ENCODE results near the gene AKR1B15. TPM values are rescaled to one million over a fixed set of nuclear protein-coding genes. Genes with fewer than 3 reads are reported as not detected.
"Not testable (repeated sequence)": the region's sequence is repeated elsewhere in the genome, so short reads cannot be mapped to it uniquely, and the experiment has no call there.

Gene AKR1B15
- total and polyA plus RNA-seq, 2 donors = 0.24 to 2.0 TPM

DNA sequence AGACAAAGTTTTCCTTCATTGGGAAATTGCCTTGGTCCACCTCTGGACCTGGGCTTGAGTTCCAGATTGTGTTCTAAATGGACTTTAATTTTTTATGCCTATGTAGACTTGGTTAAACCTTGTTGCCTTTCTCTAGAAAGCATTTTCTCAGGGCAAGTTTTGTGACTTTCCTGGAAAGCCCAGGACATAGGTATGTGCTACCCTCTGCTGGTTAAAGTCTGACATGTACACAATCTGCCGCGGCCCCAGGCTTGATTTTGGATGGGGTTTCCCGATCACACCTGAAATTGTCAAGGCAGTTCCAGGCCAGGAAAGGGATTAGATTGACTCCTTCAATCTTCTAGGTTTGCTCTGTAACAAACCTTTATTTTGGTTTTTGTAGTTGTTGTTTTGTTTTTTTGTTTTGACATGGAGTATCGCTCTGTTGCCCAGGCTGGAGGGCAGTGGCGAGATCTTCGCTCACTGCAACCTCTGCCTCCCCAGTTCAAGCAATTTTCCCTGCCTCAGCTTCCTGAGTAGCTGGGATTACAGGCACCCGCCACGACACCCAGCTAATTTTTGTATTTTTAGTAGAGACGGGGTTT lies 35.6 kb upstream of the AKR1B15 start:
- DNase-seq (ENCODE audit: low read depth in 6 of 9, low spot score in 9 of 9) = peak in 4 of 9 donors; percentile 5 to 31 (median 10)
- no peaks in the 10 kb centered on the region for H3K27me3 ChIP-seq (ENCODE audit: control insufficient read depth in 2 of 2, insufficient read depth in 1 of 2, low read length in 1 of 2)
- no peaks in the 10 kb centered on the region for H3K4me1 ChIP-seq (ENCODE audit: control insufficient read depth in 2 of 2, insufficient read depth in 2 of 2, low read length in 2 of 2)
- H3K36me3 ChIP-seq (ENCODE audit: control insufficient read depth in 2 of 2, insufficient read depth in 2 of 2, low read length in 1 of 2) = no peaks in the 10 kb centered on the region
- 51% methylated on average over 9 of the region's 9 CpGs for WGBS
- no peak overlapping the region for H3K4me3 ChIP-seq (ENCODE audit: low read length in 2 of 2)
- H3K27ac ChIP-seq (ENCODE audit: low read depth in 1 of 2, low read length in 1 of 2) = no peak overlapping the region
- no peaks in the 10 kb centered on the region for H3K9me3 ChIP-seq (ENCODE audit: control insufficient read depth in 2 of 2, insufficient read depth in 1 of 2, low read length in 1 of 2)

DNA sequence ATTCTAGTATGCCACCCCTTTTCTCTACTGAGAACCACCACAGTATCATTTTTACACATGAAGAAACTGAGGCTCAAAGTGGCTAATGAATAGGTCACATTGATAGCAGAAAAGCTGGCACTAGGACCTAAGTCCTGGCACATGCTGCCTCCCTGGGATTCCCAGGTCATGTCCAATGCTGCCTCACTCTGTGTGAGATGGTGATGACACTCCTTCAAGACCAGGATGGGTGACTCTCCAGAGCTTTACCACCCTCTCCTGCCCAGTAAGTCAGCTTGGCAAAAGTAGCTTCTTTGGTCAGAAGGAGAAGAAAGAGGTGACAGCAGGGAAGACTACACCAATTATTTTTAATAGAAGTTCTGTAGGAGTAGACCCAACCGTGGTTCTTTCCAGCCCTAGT lies 34.8 kb upstream of the AKR1B15 start:
- no peaks in the 10 kb centered on the region for H3K36me3 ChIP-seq (ENCODE audit: control insufficient read depth in 2 of 2, insufficient read depth in 2 of 2, low read length in 1 of 2)
- no peak for DNase-seq (ENCODE audit: low read depth in 6 of 9, low spot score in 9 of 9)
- H3K4me3 ChIP-seq (ENCODE audit: low read length in 2 of 2) = no peak overlapping the region
- no peaks in the 10 kb centered on the region for H3K4me1 ChIP-seq (ENCODE audit: control insufficient read depth in 2 of 2, insufficient read depth in 2 of 2, low read length in 2 of 2)
- H3K9me3 ChIP-seq (ENCODE audit: control insufficient read depth in 2 of 2, insufficient read depth in 1 of 2, low read length in 1 of 2) = no peaks in the 10 kb centered on the region
- 48% methylated on average over 1 of the region's 1 CpG for WGBS
- no peaks in the 10 kb centered on the region for H3K27me3 ChIP-seq (ENCODE audit: control insufficient read depth in 2 of 2, insufficient read depth in 1 of 2, low read length in 1 of 2)
- H3K27ac ChIP-seq (ENCODE audit: low read depth in 1 of 2, low read length in 1 of 2) = no peak overlapping the region

DNA sequence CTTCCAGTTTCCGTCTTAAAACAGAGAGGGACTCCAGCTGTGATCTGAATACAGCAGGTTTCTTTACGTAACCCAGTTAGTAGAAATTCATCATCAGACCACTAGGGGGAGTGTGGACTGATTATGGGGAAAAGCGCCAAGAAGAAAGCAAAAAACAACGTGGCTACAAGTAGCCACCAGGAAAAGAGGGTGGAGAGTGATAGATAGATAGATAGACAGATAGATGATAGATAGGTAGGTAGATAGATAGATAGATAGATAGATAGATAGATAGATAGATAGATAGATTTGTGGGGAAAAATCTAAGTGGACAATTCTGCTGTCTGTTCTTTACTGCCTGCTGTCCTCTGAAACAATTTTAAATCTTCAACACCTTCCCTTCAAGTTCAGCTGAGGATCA lies 34.2 kb upstream of the AKR1B15 start:
- 4% methylated on average over 4 of the region's 4 CpGs for WGBS
- DNase-seq (ENCODE audit: low read depth in 6 of 9, low spot score in 9 of 9) = peak in 8 of 9 donors; percentile 31 to 75 (median 46)

DNA sequence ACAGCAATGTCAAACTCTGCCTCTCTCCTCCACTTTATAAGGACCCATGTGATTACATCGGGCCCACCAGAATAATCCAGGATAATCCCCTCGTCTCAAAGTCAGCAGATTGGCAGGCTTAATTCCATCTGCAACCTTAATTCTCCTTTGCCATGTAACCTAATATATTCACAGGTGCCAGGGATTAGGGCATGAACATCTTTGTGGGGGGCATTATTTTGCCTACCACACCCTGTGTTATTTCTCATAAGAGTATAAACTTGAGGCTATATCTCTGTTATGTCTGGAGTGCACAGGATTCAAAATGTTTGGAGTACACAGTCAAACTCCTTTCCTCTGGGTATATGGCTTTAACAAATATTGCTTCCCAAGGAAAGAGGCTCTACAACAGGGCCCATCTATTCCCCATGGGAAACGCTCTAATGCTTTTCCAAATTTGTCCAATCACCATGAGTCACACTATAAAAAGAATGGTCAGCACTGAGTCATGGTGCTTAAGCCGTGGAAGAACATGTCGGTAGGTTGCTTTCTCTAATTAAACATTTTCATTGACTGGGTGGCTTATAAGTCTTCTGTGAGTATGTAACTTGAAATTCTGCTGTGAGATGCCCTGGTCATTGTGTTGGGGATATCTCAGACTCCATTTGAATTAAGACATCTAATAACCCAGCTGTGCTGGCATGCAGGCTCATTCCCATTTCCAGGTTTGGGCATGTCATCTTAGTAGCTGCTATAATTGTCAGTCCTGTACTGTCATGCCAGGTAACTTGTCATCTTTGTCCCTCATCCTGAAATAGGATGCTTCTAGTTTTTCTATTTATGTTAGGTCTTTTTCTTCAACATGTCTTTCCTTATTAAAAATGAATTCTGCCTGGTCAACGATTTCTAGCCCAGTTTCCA lies 33.1 kb upstream of the AKR1B15 start:
- Histone ChIP-seq H3K4me1 (ENCODE audit: control insufficient read depth in 2 of 2, insufficient read depth in 2 of 2, low read length in 2 of 2) (no peaks in the 10 kb centered on the region), H3K36me3 (ENCODE audit: control insufficient read depth in 2 of 2, insufficient read depth in 2 of 2, low read length in 1 of 2) (no peaks in the 10 kb centered on the region), H3K27ac (ENCODE audit: low read depth in 1 of 2, low read length in 1 of 2) (no peak overlapping the region), H3K9me3 (ENCODE audit: control insufficient read depth in 2 of 2, insufficient read depth in 1 of 2, low read length in 1 of 2) (no peaks in the 10 kb centered on the region), H3K27me3 (ENCODE audit: control insufficient read depth in 2 of 2, insufficient read depth in 1 of 2, low read length in 1 of 2) (no peaks in the 10 kb centered on the region), H3K4me3 (ENCODE audit: low read length in 2 of 2) (no peak overlapping the region)
- 93% methylated on average over 6 of the region's 6 CpGs for WGBS
- DNase-seq (ENCODE audit: low read depth in 6 of 9, low spot score in 9 of 9) = no peak

More for the DNA sequence above, 34.2 kb upstream of the AKR1B15 start:
- Histone ChIP-seq H3K4me1 (ENCODE audit: control insufficient read depth in 2 of 2, insufficient read depth in 2 of 2, low read length in 2 of 2) (no peaks in the 10 kb centered on the region), H3K9me3 (ENCODE audit: control insufficient read depth in 2 of 2, insufficient read depth in 1 of 2, low read length in 1 of 2) (no peaks in the 10 kb centered on the region), H3K36me3 (ENCODE audit: control insufficient read depth in 2 of 2, insufficient read depth in 2 of 2, low read length in 1 of 2) (no peaks in the 10 kb centered on the region), H3K27ac (ENCODE audit: low read depth in 1 of 2, low read length in 1 of 2) (no peak overlapping the region), H3K27me3 (ENCODE audit: control insufficient read depth in 2 of 2, insufficient read depth in 1 of 2, low read length in 1 of 2) (no peaks in the 10 kb centered on the region), H3K4me3 (ENCODE audit: low read length in 2 of 2) (no peak overlapping the region)

DNA sequence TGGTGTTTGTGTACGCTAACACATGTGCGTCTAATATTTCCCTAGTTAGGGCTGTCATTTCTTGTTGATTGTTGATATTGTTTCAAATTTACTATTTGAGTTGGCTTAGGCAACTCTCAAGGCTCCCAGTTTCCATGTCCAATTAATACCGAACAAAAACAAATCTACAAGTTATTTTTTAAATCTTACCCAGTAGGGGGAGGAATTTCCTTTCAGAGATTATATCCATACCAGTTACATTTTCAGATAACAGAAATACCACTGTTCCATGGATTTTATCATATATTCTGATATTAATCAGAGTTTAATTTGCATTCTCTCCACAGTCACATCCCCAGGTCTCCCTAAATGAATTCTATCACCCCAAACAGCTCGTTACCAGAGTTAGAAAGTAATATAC lies 28.8 kb upstream of the AKR1B15 start:
- Histone ChIP-seq H3K27ac (ENCODE audit: low read depth in 1 of 2, low read length in 1 of 2) (no peak overlapping the region), H3K36me3 (ENCODE audit: control insufficient read depth in 2 of 2, insufficient read depth in 2 of 2, low read length in 1 of 2) (no peaks in the 10 kb centered on the region), H3K4me3 (ENCODE audit: low read length in 2 of 2) (no peak overlapping the region), H3K27me3 (ENCODE audit: control insufficient read depth in 2 of 2, insufficient read depth in 1 of 2, low read length in 1 of 2) (no peaks in the 10 kb centered on the region), H3K4me1 (ENCODE audit: control insufficient read depth in 2 of 2, insufficient read depth in 2 of 2, low read length in 2 of 2) (no peaks in the 10 kb centered on the region), H3K9me3 (ENCODE audit: control insufficient read depth in 2 of 2, insufficient read depth in 1 of 2, low read length in 1 of 2) (no peaks in the 10 kb centered on the region)
- DNase-seq (ENCODE audit: low read depth in 6 of 9, low spot score in 9 of 9) = no peak
- WGBS = 90% methylated on average over 4 of the region's 4 CpGs

DNA sequence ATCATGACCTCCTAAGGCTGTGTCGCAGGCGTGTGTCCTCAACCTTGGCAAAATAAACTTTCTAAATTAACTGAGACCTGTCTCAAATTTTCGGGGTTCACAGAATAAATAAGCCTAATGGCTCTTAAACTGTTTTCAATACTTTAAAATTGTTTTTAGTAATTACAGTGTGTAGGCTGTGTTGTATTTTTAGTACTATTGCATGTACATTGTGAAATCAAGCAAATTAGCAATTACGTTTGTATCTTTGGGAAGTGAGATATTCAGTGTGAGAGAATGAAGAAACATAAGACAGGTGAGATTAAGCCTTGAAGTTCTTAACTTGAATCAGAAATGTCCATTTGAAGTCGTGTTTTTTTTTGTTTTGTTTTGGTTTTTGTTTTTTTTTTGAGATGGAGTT lies 26.3 kb upstream of the AKR1B15 start:
- 86% methylated on average over 5 of the region's 5 CpGs for WGBS
- no peaks in the 10 kb centered on the region for H3K27me3 ChIP-seq (ENCODE audit: control insufficient read depth in 2 of 2, insufficient read depth in 1 of 2, low read length in 1 of 2)
- H3K4me1 ChIP-seq (ENCODE audit: control insufficient read depth in 2 of 2, insufficient read depth in 2 of 2, low read length in 2 of 2) = no peaks in the 10 kb centered on the region
- H3K9me3 ChIP-seq (ENCODE audit: control insufficient read depth in 2 of 2, insufficient read depth in 1 of 2, low read length in 1 of 2) = no peaks in the 10 kb centered on the region
- DNase-seq (ENCODE audit: low read depth in 6 of 9, low spot score in 9 of 9) = no peak
- H3K4me3 ChIP-seq (ENCODE audit: low read length in 2 of 2) = no peak overlapping the region
- H3K36me3 ChIP-seq (ENCODE audit: control insufficient read depth in 2 of 2, insufficient read depth in 2 of 2, low read length in 1 of 2) = no peaks in the 10 kb centered on the region
- H3K27ac ChIP-seq (ENCODE audit: low read depth in 1 of 2, low read length in 1 of 2) = no peak overlapping the region

DNA sequence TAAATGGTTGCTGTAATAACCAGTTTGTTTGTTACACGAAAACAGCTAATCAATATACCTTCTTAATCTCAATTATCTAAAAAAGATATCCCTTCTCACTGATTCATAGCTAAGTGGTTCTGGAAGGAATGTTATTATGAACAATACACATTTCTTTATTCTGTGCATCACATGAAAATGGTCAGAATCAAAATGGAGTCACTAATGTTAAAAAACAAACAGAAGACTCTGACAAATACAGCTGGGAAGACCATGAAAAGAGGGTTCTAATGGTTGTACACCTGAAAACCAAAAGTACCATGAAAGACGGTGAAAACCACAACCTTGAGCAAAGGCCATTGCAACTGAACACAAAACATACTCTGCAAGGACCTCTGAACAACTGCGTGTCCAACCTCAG lies 23.5 kb upstream of the AKR1B15 start:
- not testable (repeated sequence) for H3K27ac ChIP-seq (ENCODE audit: low read depth in 1 of 2, low read length in 1 of 2); H3K4me1 ChIP-seq (ENCODE audit: control insufficient read depth in 2 of 2, insufficient read depth in 2 of 2, low read length in 2 of 2); H3K9me3 ChIP-seq (ENCODE audit: control insufficient read depth in 2 of 2, insufficient read depth in 1 of 2, low read length in 1 of 2); H3K36me3 ChIP-seq (ENCODE audit: control insufficient read depth in 2 of 2, insufficient read depth in 2 of 2, low read length in 1 of 2); H3K4me3 ChIP-seq (ENCODE audit: low read length in 2 of 2); DNase-seq (ENCODE audit: low read depth in 6 of 9, low spot score in 9 of 9); H3K27me3 ChIP-seq (ENCODE audit: control insufficient read depth in 2 of 2, insufficient read depth in 1 of 2, low read length in 1 of 2)
- WGBS = 91% methylated on average over 3 of the region's 3 CpGs

DNA sequence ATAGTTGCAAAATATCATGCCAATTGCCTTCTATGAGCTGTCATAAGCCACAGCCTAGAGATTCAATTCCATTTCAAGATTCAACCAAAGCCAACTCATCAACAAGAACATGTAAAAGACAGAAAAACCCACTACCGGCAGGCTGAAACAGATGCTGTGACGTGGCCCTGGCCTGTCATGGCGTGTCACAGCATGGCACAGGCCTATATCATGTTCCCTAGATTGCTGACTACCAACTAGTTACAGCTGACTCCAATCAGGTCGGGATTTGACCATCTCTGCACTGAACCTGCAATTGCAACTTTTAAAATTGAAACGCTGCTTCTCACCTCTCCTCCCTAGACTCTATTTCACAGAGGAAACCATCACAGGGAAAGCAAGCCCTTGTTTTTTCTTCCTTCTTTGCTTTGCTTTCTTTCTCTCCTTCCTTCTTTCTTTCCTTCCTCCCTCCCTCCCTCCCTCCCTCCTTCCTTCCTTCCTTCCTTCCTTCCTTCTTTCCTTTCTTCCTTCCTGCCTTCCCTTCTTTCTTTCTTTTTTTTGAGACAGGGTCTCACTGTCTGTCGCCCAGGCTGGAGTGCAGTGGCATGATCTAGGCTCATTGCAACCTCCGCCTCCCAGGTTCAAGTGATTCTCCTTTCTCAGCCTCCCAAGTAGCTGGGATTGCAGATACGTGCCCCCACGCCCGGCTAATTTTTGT lies 22.2 kb upstream of the AKR1B15 start:
- not testable (repeated sequence) for DNase-seq (ENCODE audit: low read depth in 6 of 9, low spot score in 9 of 9); H3K27me3 ChIP-seq (ENCODE audit: control insufficient read depth in 2 of 2, insufficient read depth in 1 of 2, low read length in 1 of 2); H3K9me3 ChIP-seq (ENCODE audit: control insufficient read depth in 2 of 2, insufficient read depth in 1 of 2, low read length in 1 of 2); H3K36me3 ChIP-seq (ENCODE audit: control insufficient read depth in 2 of 2, insufficient read depth in 2 of 2, low read length in 1 of 2); H3K4me1 ChIP-seq (ENCODE audit: control insufficient read depth in 2 of 2, insufficient read depth in 2 of 2, low read length in 2 of 2); H3K4me3 ChIP-seq (ENCODE audit: low read length in 2 of 2)
- H3K27ac ChIP-seq (ENCODE audit: low read depth in 1 of 2, low read length in 1 of 2) = peak overlapping the region in 1 of 2 donors; percentile 43
- 93% methylated on average over 10 of the region's 10 CpGs for WGBS

DNA sequence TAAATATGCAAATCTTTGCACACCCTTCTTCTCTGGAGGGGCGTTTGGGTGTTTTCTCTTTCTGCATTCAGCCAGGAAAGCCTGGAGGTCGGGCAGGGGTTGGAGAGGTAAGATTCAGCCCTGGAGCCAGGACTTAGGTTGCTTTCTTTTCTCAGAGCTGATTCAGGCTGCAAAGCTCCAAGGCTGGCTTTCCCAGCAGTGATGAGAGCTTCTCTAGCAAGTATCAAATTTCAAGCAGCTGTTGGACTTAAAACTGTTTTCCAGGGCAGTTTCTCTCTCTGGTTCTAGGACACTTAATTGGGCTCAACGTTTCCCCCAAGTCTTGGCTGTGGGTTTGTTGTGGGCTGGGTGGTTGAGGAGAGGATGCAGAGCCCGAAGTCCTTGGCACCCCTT lies 20.9 kb upstream of the AKR1B15 start:
- 68% methylated on average over 4 of the region's 4 CpGs for WGBS
- Histone ChIP-seq H3K27ac (ENCODE audit: low read depth in 1 of 2, low read length in 1 of 2) (peak overlapping the region in 1 of 2 donors; percentile 63), H3K36me3 (ENCODE audit: control insufficient read depth in 2 of 2, insufficient read depth in 2 of 2, low read length in 1 of 2) (no peaks in the 10 kb centered on the region), H3K9me3 (ENCODE audit: control insufficient read depth in 2 of 2, insufficient read depth in 1 of 2, low read length in 1 of 2) (no peaks in the 10 kb centered on the region), H3K4me3 (ENCODE audit: low read length in 2 of 2) (no peak overlapping the region), H3K27me3 (ENCODE audit: control insufficient read depth in 2 of 2, insufficient read depth in 1 of 2, low read length in 1 of 2) (peaks cover 0 to 2% of the 10 kb centered on the region in 2 donors), H3K4me1 (ENCODE audit: control insufficient read depth in 2 of 2, insufficient read depth in 2 of 2, low read length in 2 of 2) (no peaks in the 10 kb centered on the region)
- peak in 1 of 9 donors; percentile 15 for DNase-seq (ENCODE audit: low read depth in 6 of 9, low spot score in 9 of 9)
